OCI-LY7 (cell line): ENCODE measurements around the gene NCKIPSD. TPM values are rescaled to one million over a fixed set of nuclear protein-coding genes. Genes with fewer than 3 reads are reported as not detected.

Experiments
- BruUV-seq: library from RNA; stranded (reverse); fragments of 400-500 nt; replicated peaks from 2 replicates; lab custom pipeline; 2021; lab: Mats Ljungman, UMichigan
- CTCF ChIA-PET: fragments of 300-600 bp; sonication (Branson Sonifier 250); formaldehyde crosslinking; loops from one replicate; lab custom pipeline; 2022; ENCODE audit warnings: antibody characterized with exemption; ENCODE audit not compliant: unreplicated experiment; lab: Charles Lee
- POLR2A ChIA-PET: fragments of 300-600 bp; sonication (Branson Sonifier 250); formaldehyde crosslinking; loops from one replicate; lab custom pipeline; 2022; ENCODE audit warnings: antibody characterized with exemption; lab: Charles Lee
- DNase-seq: peaks from one replicate; pipeline ENCODE4 v3.0.0-alpha.2; 2015; ENCODE audit warnings: low spot score
- H2AFZ ChIP-seq: fragments of 200-600 bp; sonication (generic), shearing (Covaris generic); 2 replicates; pipeline ENCODE4 v1.6.1; 2014; ENCODE audit warnings: mild to moderate bottlenecking, antibody characterized with exemption, low read length, moderate library complexity
- H3K27ac ChIP-seq: fragments of 200-600 bp; sonication (generic); 2 replicates; pipeline ENCODE4 v1.5.1; 2014; ENCODE audit warnings: mixed run types, low read depth, mild to moderate bottlenecking, moderate library complexity, low read length, inconsistent platforms; ENCODE audit not compliant: poor library complexity, severe bottlenecking
- H3K36me3 ChIP-seq: fragments of 200-600 bp; sonication (generic); 2 replicates; pipeline ENCODE4 v1.6.1; 2014; ENCODE audit warnings: mild to moderate bottlenecking, antibody characterized with exemption, low read length, moderate library complexity, mixed read lengths; ENCODE audit not compliant: insufficient read depth
- H3K4me1 ChIP-seq: fragments of 200-600 bp; sonication (generic); 2 replicates; pipeline ENCODE4 v1.5.1; 2014; ENCODE audit warnings: mild to moderate bottlenecking, low read length; ENCODE audit not compliant: insufficient read depth, poor library complexity, severe bottlenecking
- H3K4me2 ChIP-seq: fragments of 200-600 bp; sonication (generic); 2 replicates; pipeline ENCODE4 v1.6.1; 2014; ENCODE audit warnings: mild to moderate bottlenecking, low read length
- H3K4me3 ChIP-seq: fragments of 200-600 bp; sonication (generic); 2 replicates; pipeline ENCODE4 v1.5.1; 2014; ENCODE audit warnings: mild to moderate bottlenecking, low read depth, low read length; ENCODE audit not compliant: poor library complexity, severe bottlenecking
- H3K79me2 ChIP-seq: fragments of 200-600 bp; sonication (generic); 2 replicates; pipeline ENCODE4 v1.6.1; 2016; ENCODE audit warnings: low read depth, mild to moderate bottlenecking, low read length, moderate library complexity, mixed read lengths; ENCODE audit not compliant: insufficient read depth
- H3K9me2 ChIP-seq: fragments of 200-600 bp; sonication (generic); 2 replicates; pipeline ENCODE4 v1.6.1; 2016; ENCODE audit warnings: mild to moderate bottlenecking, low read length, mixed read lengths; ENCODE audit not compliant: insufficient read depth
- H3K9me3 ChIP-seq: fragments of 200-600 bp; sonication (generic); 2 replicates; pipeline ENCODE4 v1.6.1; 2014; ENCODE audit warnings: mild to moderate bottlenecking, mixed run types, low read length, mixed read lengths
- H4K20me1 ChIP-seq: fragments of 200-600 bp; sonication (generic); 2 replicates; pipeline ENCODE4 v1.6.1; 2014; ENCODE audit warnings: mild to moderate bottlenecking, antibody characterized with exemption, low read length, moderate library complexity, mixed read lengths; ENCODE audit not compliant: insufficient read depth
- EZH2phosphoT487 ChIP-seq: fragments of 200-600 bp; sonication (generic); IDR thresholded peaks from 2 replicates; pipeline ENCODE4 v1.6.1; 2018; ENCODE audit warnings: low read depth, borderline replicate concordance, mild to moderate bottlenecking, mixed run types, antibody characterized with exemption, low read length, moderate library complexity, mixed read lengths
- intact Hi-C: fragments of 100-400 bp; cut with micrococcal nuclease; formaldehyde crosslinking; loops from one replicate; pipeline ENCODE4 v1.10.0; 2022; ENCODE audit not compliant: unreplicated experiment
- total RNA-seq, 2 experiments: library from RNA; depleted of rRNA in 1 of 2; stranded (reverse); fragments of >200 nt in 1 of 2; shearing (Covaris generic) in 1 of 2; gene quantifications; 2 replicates each; pipeline ENCODE4 v1.2.3, GENCODE V29; 2014 to 2022
- TF ChIP-seq, protein P1 (sequence below): fragments of 200-600 bp; sonication (generic); conservative IDR thresholded peaks from 2 replicates; pipeline ENCODE4 v1.5.1; 2014; ENCODE audit warnings: mild to moderate bottlenecking, antibody characterized with exemption, low read length, moderate library complexity, mixed read lengths

NCKIPSD gene
- total RNA-seq, 2 experiments from 2014 or later = 34.8 to 39.9 TPM

DNA sequence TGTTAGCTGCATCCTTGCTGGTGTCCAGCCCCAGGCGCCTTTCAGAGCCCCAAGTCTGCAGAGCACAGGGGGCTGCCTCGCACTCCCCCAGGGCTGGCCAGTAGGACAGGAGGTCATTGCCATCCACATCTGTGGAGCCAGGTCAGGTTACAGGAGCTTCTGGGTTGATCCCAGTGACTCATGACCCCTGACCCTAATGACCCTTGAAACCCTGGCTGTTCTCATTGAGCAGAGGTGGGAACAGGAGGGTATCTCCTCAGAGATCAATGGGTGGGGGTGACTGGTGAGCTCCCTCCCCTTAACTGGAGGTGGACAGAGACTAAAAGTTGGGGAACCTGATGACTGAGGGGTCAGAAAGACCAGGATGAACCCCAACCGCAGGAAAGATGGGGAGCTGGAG is 44.3 kb downstream of the NCKIPSD start:
- TF ChIP-seq EZH2phosphoT487 = no peak
- TF ChIP-seq, protein P1, sequence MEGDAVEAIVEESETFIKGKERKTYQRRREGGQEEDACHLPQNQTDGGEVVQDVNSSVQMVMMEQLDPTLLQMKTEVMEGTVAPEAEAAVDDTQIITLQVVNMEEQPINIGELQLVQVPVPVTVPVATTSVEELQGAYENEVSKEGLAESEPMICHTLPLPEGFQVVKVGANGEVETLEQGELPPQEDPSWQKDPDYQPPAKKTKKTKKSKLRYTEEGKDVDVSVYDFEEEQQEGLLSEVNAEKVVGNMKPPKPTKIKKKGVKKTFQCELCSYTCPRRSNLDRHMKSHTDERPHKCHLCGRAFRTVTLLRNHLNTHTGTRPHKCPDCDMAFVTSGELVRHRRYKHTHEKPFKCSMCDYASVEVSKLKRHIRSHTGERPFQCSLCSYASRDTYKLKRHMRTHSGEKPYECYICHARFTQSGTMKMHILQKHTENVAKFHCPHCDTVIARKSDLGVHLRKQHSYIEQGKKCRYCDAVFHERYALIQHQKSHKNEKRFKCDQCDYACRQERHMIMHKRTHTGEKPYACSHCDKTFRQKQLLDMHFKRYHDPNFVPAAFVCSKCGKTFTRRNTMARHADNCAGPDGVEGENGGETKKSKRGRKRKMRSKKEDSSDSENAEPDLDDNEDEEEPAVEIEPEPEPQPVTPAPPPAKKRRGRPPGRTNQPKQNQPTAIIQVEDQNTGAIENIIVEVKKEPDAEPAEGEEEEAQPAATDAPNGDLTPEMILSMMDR = no peak
- CTCF ChIA-PET = no interaction called here
- no TSS peak for BruUV-seq

DNA sequence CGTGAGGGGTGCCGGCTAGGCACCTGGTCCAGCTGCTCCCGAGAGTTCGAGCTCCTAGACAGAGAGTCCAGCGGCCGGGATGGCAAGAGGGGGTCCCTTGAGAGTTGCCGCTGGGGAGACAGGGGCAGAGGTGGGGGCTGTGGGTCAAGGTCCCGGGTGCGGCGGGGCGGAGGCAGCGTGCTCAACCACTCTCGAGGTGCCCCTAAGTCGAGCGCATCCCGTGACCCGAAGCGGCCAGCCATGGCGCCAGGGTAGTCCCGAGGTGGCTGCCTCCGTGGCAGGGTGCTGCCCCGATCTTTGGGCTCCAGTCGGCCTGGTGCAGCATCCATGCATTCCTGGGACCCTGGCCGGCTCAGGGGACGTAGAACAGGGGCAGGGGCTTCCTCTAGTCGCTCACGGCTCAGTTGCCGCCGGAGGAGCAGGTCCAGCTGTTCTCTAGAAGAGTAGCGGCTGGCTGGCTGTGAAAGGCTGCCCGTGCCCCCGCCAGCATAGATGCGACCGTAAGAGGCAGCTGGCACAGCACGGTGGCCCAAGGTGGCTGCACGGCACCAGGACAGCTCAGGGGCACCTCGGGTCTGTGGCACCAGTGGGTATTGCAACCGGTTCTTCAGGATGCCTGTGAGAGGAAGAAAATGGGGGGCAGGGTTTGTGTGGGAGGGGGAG is 45.6 kb downstream of the NCKIPSD start:
- POLR2A ChIA-PET = no interaction called here
- TF ChIP-seq EZH2phosphoT487 = no peak
- TF ChIP-seq, protein P1 = no peak
- H3K36me3 ChIP-seq = no peaks in the 10 kb centered on the region
- H4K20me1 ChIP-seq = no peaks in the 10 kb centered on the region
- peaks cover 17% of the 10 kb centered on the region for H3K4me1 ChIP-seq
- CTCF ChIA-PET = no interaction called here
- H3K4me2 ChIP-seq = no peak overlapping the region
- no peak overlapping the region for H3K4me3 ChIP-seq
- DNase-seq = no peak
- H3K27ac ChIP-seq = no peak overlapping the region
- H3K9me3 ChIP-seq = no peaks in the 10 kb centered on the region
- no peaks in the 10 kb centered on the region for H3K9me2 ChIP-seq
- no TSS peak for BruUV-seq
- H3K79me2 ChIP-seq = no peaks in the 10 kb centered on the region
- no peak overlapping the region for H2AFZ ChIP-seq
- intact Hi-C loops = loop anchor here (10.0 kb wide), 2 partner anchors 195 to 235 kb away; partner anchors contain the start of genes ATRIP, CCDC51 and TMA7

More for the DNA sequence above, 44.3 kb downstream of the NCKIPSD start:
- no peak for DNase-seq
- Histone ChIP-seq H3K4me3 (no peak overlapping the region), H3K36me3 (no peaks in the 10 kb centered on the region), H3K27ac (no peak overlapping the region), H2AFZ (no peak overlapping the region), H3K9me2 (no peaks in the 10 kb centered on the region), H3K4me1 (peaks cover 12% of the 10 kb centered on the region), H3K79me2 (no peaks in the 10 kb centered on the region), H4K20me1 (no peaks in the 10 kb centered on the region), H3K4me2 (no peak overlapping the region), H3K9me3 (no peaks in the 10 kb centered on the region)
- intact Hi-C loops = no loop called here
- POLR2A ChIA-PET = no interaction called here

DNA sequence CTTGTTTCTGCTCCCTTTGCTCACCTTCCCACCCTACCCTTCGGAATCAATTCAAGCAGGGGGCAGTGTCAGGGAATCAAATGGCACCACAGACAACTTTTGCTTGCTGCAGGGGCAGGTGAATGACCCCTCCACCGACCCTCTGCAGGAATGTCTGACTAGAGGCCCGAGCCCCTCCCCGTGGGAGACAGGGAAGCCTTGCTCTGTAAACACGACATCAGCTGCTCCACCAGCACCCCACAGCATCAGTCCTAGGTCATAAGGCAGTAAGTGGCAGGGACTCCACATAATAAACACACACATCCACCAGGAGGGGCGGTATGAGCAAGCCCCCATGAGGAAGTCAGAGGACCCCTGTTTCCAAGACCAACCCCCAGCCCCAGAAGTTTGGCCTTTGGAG is 48.4 kb downstream of the NCKIPSD start:
- peak; percentile 21 for DNase-seq
- Histone ChIP-seq H3K4me2 (no peak overlapping the region), H3K36me3 (no peaks in the 10 kb centered on the region), H3K27ac (no peak overlapping the region), H3K4me1 (peaks cover 27% of the 10 kb centered on the region), H2AFZ (no peak overlapping the region), H3K9me2 (no peaks in the 10 kb centered on the region), H3K4me3 (no peak overlapping the region), H3K9me3 (no peaks in the 10 kb centered on the region), H4K20me1 (no peaks in the 10 kb centered on the region; the same call in 1 of the 2 replicates), H3K79me2 (no peaks in the 10 kb centered on the region)
- ChIA-PET CTCF (no interaction called here), POLR2A (no interaction called here)
- no TSS peak for BruUV-seq
- intact Hi-C loops = loop anchor here (10.0 kb wide), 2 partner anchors 193 to 233 kb away; partner anchors contain the start of genes ATRIP, CCDC51 and TMA7
- TF ChIP-seq, protein P1 = peak; percentile 51
- TF ChIP-seq EZH2phosphoT487 = no peak
